Smooth muscle cell (in vitro differentiated cells): Measurements from ENCODE around the gene SNX18. TPM values are rescaled to one million over a fixed set of nuclear protein-coding genes. Genes with fewer than 3 reads are reported as not detected.

ENCODE experiments used
- DNase-seq: peaks from one replicate; lab custom pipeline; 2025; ENCODE audit not compliant: unreplicated experiment; lab: John Stamatoyannopoulos, UW
- H2AFZ ChIP-seq: fragments of 200-600 bp; sonication (generic); 2 replicates; pipeline ENCODE4 v1.6.0; 2016; ENCODE audit warnings: antibody characterized with exemption, low read depth, mild to moderate bottlenecking
- H3F3A ChIP-seq: fragments of 200-600 bp; sonication (generic); 2 replicates; pipeline ENCODE4 v1.6.0; 2017; ENCODE audit warnings: antibody characterized with exemption, low read depth
- H3K27ac ChIP-seq: fragments of 200-600 bp; sonication (generic); 2 replicates; pipeline ENCODE4 v1.5.1; 2016; ENCODE audit warnings: low read depth, mild to moderate bottlenecking
- H3K27me3 ChIP-seq: fragments of 200-600 bp; sonication (generic); 2 replicates; pipeline ENCODE4 v1.6.1; 2016; ENCODE audit warnings: low read depth, mild to moderate bottlenecking
- H3K36me3 ChIP-seq: fragments of 200-600 bp; sonication (generic); 2 replicates; pipeline ENCODE4 v1.5.1; 2016; ENCODE audit warnings: low read depth
- H3K4me1 ChIP-seq: fragments of 200-600 bp; sonication (generic); 2 replicates; pipeline ENCODE4 v1.5.1; 2016; ENCODE audit warnings: low read depth
- H3K4me2 ChIP-seq: fragments of 200-600 bp; sonication (generic); 2 replicates; pipeline ENCODE4 v1.6.0; 2016; ENCODE audit warnings: mild to moderate bottlenecking
- H3K4me3 ChIP-seq: fragments of 200-600 bp; sonication (generic); 2 replicates; pipeline ENCODE4 v1.5.1; 2016; ENCODE audit warnings: mild to moderate bottlenecking
- H3K79me2 ChIP-seq: fragments of 200-600 bp; sonication (generic); 2 replicates; pipeline ENCODE4 v1.6.0; 2016; ENCODE audit warnings: low read depth, mild to moderate bottlenecking
- H3K9ac ChIP-seq: fragments of 200-600 bp; sonication (generic); 2 replicates; pipeline ENCODE4 v1.6.0; 2016; ENCODE audit warnings: low read depth
- H3K9me3 ChIP-seq: fragments of 200-600 bp; sonication (generic); replicated peaks from 2 replicates; pipeline ENCODE4 v1.5.1; 2016; ENCODE audit warnings: low read depth
- H4K20me1 ChIP-seq: fragments of 200-600 bp; sonication (generic); 2 replicates; pipeline ENCODE4 v1.6.0; 2016; ENCODE audit warnings: low read depth
- WGBS: methylation state at CpG from one replicate; pipeline ENCODE4 v1.1.7; 2016; ENCODE audit warnings: low lambda C conversion rate; 5-methylcytosine and 5-hydroxymethylcytosine counted together
- polyA plus RNA-seq: library from polyadenylated mRNA; unstranded; fragments of >200 nt; fragmentation: Nextera tagmentation; extraction: Ambion mirVana; gene quantifications from 2 replicates; pipeline ENCODE4 v1.2.1, GENCODE V29; 2016
- total RNA-seq: library from RNA; depleted of rRNA; stranded (reverse); fragments of >200 nt; gene quantifications from 2 replicates; pipeline ENCODE4 v1.2.3, GENCODE V29; 2014
- TF ChIP-seq, protein P1 (sequence below): fragments of 200-600 bp; sonication (generic); IDR thresholded peaks from 2 replicates; pipeline ENCODE4 v1.5.1; 2017; ENCODE audit warnings: borderline replicate concordance, mild to moderate bottlenecking, antibody characterized with exemption; ENCODE audit not compliant: insufficient read depth, poor library complexity, severe bottlenecking

Gene SNX18
- total and polyA plus RNA-seq, 2 experiments from 2014 or later: 3.5 to 16.7 TPM

DNA sequence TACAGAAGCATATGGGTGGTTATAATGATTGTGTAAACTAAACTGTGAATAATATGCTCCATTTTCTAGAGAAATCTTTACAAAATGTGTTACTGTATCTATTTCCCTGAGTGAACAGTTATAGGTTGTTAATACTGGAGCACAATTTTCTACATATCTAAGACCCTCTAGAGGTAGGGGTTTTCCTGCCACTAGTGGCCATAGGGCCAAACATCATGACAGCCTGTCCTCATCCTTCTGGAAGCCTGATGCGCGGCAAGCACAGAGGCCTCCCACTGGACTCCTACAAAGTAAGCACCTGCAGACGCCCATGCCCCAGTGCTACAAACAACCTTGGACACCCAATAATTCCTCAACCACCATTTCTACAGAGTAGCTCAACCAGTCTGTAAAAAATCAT is 1.9 kb upstream of the SNX18 start:
- Histone ChIP-seq H3K4me3 (no peak overlapping the region), H3K36me3 (no peaks in the 10 kb centered on the region), H3F3A (peaks cover 4% of the 10 kb centered on the region), H3K27me3 (no peaks in the 10 kb centered on the region), H4K20me1 (peaks cover 15% of the 10 kb centered on the region), H3K27ac (peak overlapping the region; percentile 93), H3K9me3 (no peaks in the 10 kb centered on the region), H3K79me2 (peaks cover 26% of the 10 kb centered on the region), H3K4me2 (peak overlapping the region; percentile 53), H3K9ac (peak overlapping the region; percentile 87), H3K4me1 (peaks cover 36% of the 10 kb centered on the region), H2AFZ (peak overlapping the region; percentile 50)
- TF ChIP-seq, protein P1, sequence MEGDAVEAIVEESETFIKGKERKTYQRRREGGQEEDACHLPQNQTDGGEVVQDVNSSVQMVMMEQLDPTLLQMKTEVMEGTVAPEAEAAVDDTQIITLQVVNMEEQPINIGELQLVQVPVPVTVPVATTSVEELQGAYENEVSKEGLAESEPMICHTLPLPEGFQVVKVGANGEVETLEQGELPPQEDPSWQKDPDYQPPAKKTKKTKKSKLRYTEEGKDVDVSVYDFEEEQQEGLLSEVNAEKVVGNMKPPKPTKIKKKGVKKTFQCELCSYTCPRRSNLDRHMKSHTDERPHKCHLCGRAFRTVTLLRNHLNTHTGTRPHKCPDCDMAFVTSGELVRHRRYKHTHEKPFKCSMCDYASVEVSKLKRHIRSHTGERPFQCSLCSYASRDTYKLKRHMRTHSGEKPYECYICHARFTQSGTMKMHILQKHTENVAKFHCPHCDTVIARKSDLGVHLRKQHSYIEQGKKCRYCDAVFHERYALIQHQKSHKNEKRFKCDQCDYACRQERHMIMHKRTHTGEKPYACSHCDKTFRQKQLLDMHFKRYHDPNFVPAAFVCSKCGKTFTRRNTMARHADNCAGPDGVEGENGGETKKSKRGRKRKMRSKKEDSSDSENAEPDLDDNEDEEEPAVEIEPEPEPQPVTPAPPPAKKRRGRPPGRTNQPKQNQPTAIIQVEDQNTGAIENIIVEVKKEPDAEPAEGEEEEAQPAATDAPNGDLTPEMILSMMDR: no peak
- no peak for DNase-seq
- 98% methylated on average over 3 of the region's 3 CpGs for WGBS

DNA sequence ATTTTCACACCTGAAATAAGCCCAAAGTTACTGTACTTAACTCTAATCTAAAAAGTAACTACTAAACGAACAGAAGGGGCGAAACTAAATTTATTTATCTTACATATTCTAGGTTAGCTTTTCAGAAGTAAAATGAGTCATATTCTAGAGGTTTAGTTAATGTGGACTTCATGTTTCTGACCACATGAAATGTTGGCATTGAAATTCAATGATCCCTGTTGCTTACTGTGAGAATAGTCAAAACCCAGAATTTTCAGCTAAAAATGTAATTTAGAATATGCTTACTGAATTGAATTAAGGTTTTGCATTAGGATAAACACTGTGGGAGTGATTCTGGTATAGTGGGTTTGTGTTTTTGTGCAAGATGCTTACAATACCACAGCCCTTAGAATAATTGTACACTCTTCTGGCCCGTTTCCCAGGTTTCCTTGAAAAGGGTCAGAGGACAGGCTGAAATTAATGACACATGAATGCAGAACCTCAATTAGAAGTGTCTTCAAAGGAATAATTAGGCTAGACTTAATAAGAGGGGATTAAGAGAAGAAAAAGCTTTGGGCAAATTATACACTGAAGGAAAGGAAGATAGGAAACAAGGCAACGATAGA is 1.4 kb upstream of the SNX18 start:
- peak overlapping the region; percentile 87 for H3K9ac ChIP-seq
- peaks cover 18% of the 10 kb centered on the region for H4K20me1 ChIP-seq
- H3K27ac ChIP-seq: peak overlapping the region; percentile 93
- H3K4me2 ChIP-seq: peak overlapping the region; percentile 89
- H3K27me3 ChIP-seq: no peaks in the 10 kb centered on the region
- peaks cover 31% of the 10 kb centered on the region for H3K79me2 ChIP-seq
- H3K9me3 ChIP-seq: no peaks in the 10 kb centered on the region
- peaks cover 36% of the 10 kb centered on the region for H3K4me1 ChIP-seq
- H3K36me3 ChIP-seq: no peaks in the 10 kb centered on the region
- peaks cover 4% of the 10 kb centered on the region for H3F3A ChIP-seq
- WGBS: 51% methylated on average over 4 of the region's 4 CpGs
- H2AFZ ChIP-seq: no peak overlapping the region
- TF ChIP-seq, protein P1: no peak
- DNase-seq: no peak
- no peak overlapping the region for H3K4me3 ChIP-seq

DNA sequence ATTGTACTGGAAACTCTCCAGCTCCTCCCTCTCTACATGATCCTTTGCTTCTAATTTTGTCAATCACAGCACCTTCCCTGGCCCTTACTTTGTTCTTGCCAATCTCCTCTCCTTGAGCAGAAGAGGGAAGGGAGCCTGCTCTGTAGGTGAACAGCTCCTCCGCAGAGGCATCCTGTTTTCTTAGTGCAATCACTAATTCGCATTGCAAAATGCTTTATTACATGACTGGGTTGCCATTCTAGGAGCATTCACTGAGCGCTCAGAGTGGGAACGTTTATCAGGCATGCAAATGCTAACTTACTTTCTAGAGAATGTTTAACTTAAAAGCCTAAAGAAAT is 416 bp upstream of the SNX18 start:
- H3K27me3 ChIP-seq: no peaks in the 10 kb centered on the region
- peaks cover 41% of the 10 kb centered on the region for H3K79me2 ChIP-seq
- TF ChIP-seq, protein P1: no peak
- no peak overlapping the region for H3K9ac ChIP-seq
- WGBS: 2% methylated on average over 4 of the region's 4 CpGs
- DNase-seq: no peak
- H3K27ac ChIP-seq: peak overlapping the region; percentile 93
- peak overlapping the region; percentile 89 for H3K4me2 ChIP-seq
- H3K4me1 ChIP-seq: peaks cover 42% of the 10 kb centered on the region
- no peaks in the 10 kb centered on the region for H3K9me3 ChIP-seq
- H3F3A ChIP-seq: peaks cover 4% of the 10 kb centered on the region
- H4K20me1 ChIP-seq: peaks cover 28% of the 10 kb centered on the region
- no peaks in the 10 kb centered on the region for H3K36me3 ChIP-seq
- H3K4me3 ChIP-seq: peak overlapping the region; percentile 46
- H2AFZ ChIP-seq: peak overlapping the region; percentile 95
